MM.1S (cell line): ENCODE data around the gene PTTG2.

Experiments used
- CTCF ChIP-seq: fragments of 300-600 bp; sonication (generic); IDR thresholded peaks from 2 replicates; pipeline ENCODE4 v1.5.1; 2016; ENCODE audit warnings: antibody characterized with exemption, low read length, mixed read lengths
- EZH2phosphoT487 ChIP-seq: fragments of 300-600 bp; sonication (generic); IDR thresholded peaks from 2 replicates; pipeline ENCODE4 v1.6.1; 2018; ENCODE audit warnings: antibody characterized with exemption, low read length

DNA sequence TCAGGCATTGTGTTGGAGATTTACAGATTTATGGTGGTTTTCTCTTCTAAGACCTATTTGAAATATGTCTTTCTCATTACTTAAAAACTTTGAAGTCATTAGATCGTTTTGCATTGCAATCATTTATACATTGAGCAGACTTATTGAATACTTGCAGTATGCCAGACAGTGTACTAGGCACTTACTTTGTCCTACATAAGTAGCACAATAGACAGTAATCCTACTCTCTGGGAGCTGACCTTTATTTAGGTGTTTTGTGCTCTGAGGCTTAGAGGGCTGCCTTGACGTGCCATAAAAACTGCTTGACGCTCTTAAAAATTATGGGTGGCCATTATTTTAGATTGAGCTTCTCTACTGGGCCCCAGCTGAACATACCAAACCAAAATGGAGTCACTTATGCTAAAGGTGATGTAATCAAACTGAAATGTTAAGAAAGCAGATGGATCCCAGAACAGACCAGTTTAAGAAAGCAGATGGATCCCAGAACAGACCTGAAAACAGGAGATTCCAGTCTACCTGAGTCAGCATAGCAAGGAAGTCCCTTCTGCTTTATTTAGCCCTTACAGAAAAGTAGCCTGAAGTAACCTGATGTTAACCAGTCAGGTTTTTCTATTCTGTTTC, 42.4 kb downstream of the PTTG2 start:
- TF ChIP-seq EZH2phosphoT487: no peak
- TF ChIP-seq CTCF: no peak
